Measurements from ENCODE around the gene OXER1. TPM values are rescaled to one million over a fixed set of nuclear protein-coding genes. Genes with fewer than 3 reads are reported as not detected.

Gene OXER1
- total and polyA plus RNA-seq, 7 experiments from 2014 or later, result 0.12 to 3.0 (median 0.36) TPM; not detected in 3

- intact Hi-C loops (cut with micrococcal nuclease), result no loop called here
- no peaks in the 10 kb centered on the region for H3K4me1 ChIP-seq (ENCODE audit: control insufficient read depth in 2 of 2, insufficient read depth in 2 of 2, low read length in 2 of 2)
- no peaks in the 10 kb centered on the region for H3K36me3 ChIP-seq (ENCODE audit: control insufficient read depth in 2 of 3, insufficient read depth in 3 of 3, low read length in 3 of 3)
- peak overlapping the region in 1 of 10 donors; percentile 44 for H3K4me3 Mint-ChIP-seq
- H3K4me1 Mint-ChIP-seq, result peaks cover 0 to 12% (median 0%) of the 10 kb centered on the region in 7 donors
- CTCF ChIA-PET, result no interaction called here
- peaks cover 0 to 4% (median 0%) of the 10 kb centered on the region in 11 donors for H3K9me3 Mint-ChIP-seq
- H3K27ac Mint-ChIP-seq, result peak overlapping the region in 2 of 9 donors; percentile 42 to 55
- no peaks in the 10 kb centered on the region for H3K27me3 Mint-ChIP-seq
- peaks cover 0 to 41% (median 14%) of the 10 kb centered on the region in 5 donors for H3K36me3 Mint-ChIP-seq
- POLR2A ChIA-PET, result no interaction called here
- DNase-seq (no peak), ATAC-seq (no peak)
- H3K27ac ChIP-seq (ENCODE audit: low read depth, low read length), result no peak overlapping the region
- H3K4me3 ChIP-seq (ENCODE audit: low read length), result no peak overlapping the region
- no peaks in the 10 kb centered on the region for H3K9me3 ChIP-seq (ENCODE audit: control insufficient read depth in 2 of 3, low read length in 3 of 3)
- no peaks in the 10 kb centered on the region for H3K27me3 ChIP-seq (ENCODE audit: control insufficient read depth in 2 of 2, insufficient read depth in 2 of 2, low read length in 2 of 2)
Measured at GRCh38 chr2:42761554-42761953, 2.4 kb downstream of the OXER1 start.

GRCh38 chr2:42758751-42759150 is 5.2 kb downstream of the OXER1 start:
- H3K27me3 ChIP-seq (ENCODE audit: control insufficient read depth in 2 of 2, insufficient read depth in 2 of 2, low read length in 2 of 2), result no peaks in the 10 kb centered on the region
- Mint-ChIP-seq H3K9me3 (peaks cover 0 to 4% (median 0%) of the 10 kb centered on the region in 11 donors), H3K4me1 (peaks cover 0 to 12% (median 3%) of the 10 kb centered on the region in 7 donors), H3K4me3 (no peak overlapping the region), H3K27me3 (no peaks in the 10 kb centered on the region), H3K27ac (peak overlapping the region in 1 of 9 donors; percentile 1), H3K36me3 (peaks cover 3 to 51% (median 14%) of the 10 kb centered on the region in 5 donors)
- ChIA-PET POLR2A (no interaction called here), CTCF (interaction anchor here (0.6 kb wide), 1 partner anchor 328 kb away, joined by 5 read pairs; no protein-coding TSS in a partner anchor)
- H3K9me3 ChIP-seq (ENCODE audit: control insufficient read depth in 2 of 3, low read length in 3 of 3), result no peaks in the 10 kb centered on the region
- H3K4me1 ChIP-seq (ENCODE audit: control insufficient read depth in 2 of 2, insufficient read depth in 2 of 2, low read length in 2 of 2), result no peaks in the 10 kb centered on the region
- ATAC-seq (no peak), DNase-seq (no peak)
- no peak overlapping the region for H3K4me3 ChIP-seq (ENCODE audit: low read length)
- H3K27ac ChIP-seq (ENCODE audit: low read depth, low read length), result no peak overlapping the region
- intact Hi-C loops (cut with micrococcal nuclease), result no loop called here
- H3K36me3 ChIP-seq (ENCODE audit: control insufficient read depth in 2 of 3, insufficient read depth in 3 of 3, low read length in 3 of 3), result peaks cover 0 to 13% (median 0%) of the 10 kb centered on the region in 3 experiments

- H3K27me3 Mint-ChIP-seq, result no peaks in the 10 kb centered on the region
- Histone ChIP-seq H3K9me3 (ENCODE audit: control insufficient read depth in 2 of 3, low read length in 3 of 3) (no peaks in the 10 kb centered on the region), H3K4me1 (ENCODE audit: control insufficient read depth in 2 of 2, insufficient read depth in 2 of 2, low read length in 2 of 2) (no peaks in the 10 kb centered on the region), H3K27me3 (ENCODE audit: control insufficient read depth in 2 of 2, insufficient read depth in 2 of 2, low read length in 2 of 2) (no peaks in the 10 kb centered on the region), H3K27ac (ENCODE audit: low read depth, low read length) (no peak overlapping the region), H3K4me3 (ENCODE audit: low read length) (no peak overlapping the region), H3K36me3 (ENCODE audit: control insufficient read depth in 2 of 3, insufficient read depth in 3 of 3, low read length in 3 of 3) (peaks cover 0 to 17% (median 0%) of the 10 kb centered on the region in 3 experiments)
- H3K36me3 Mint-ChIP-seq, result peaks cover 3 to 55% (median 14%) of the 10 kb centered on the region in 5 donors
- H3K4me1 Mint-ChIP-seq, result peaks cover 0 to 12% (median 3%) of the 10 kb centered on the region in 7 donors
- DNase-seq (no peak), ATAC-seq (no peak)
- ChIA-PET CTCF (interaction anchor here (0.6 kb wide), 1 partner anchor 327 kb away, joined by 5 read pairs; no protein-coding TSS in a partner anchor), POLR2A (interaction anchor here (0.7 kb wide), 1 partner anchor 35 kb away, joined by 3 read pairs; no protein-coding TSS in a partner anchor)
- H3K27ac Mint-ChIP-seq, result no peak overlapping the region
- no peak overlapping the region for H3K4me3 Mint-ChIP-seq
- peaks cover 0 to 5% (median 0%) of the 10 kb centered on the region in 11 donors for H3K9me3 Mint-ChIP-seq
- intact Hi-C loops (cut with micrococcal nuclease), result no loop called here
Measured at GRCh38 chr2:42757981-42758740, 5.8 kb downstream of the OXER1 start.

GRCh38 chr2:42756966-42757513 is 6.9 kb downstream of the OXER1 start:
- Histone ChIP-seq H3K27ac (ENCODE audit: low read depth, low read length) (no peak overlapping the region), H3K36me3 (ENCODE audit: control insufficient read depth in 2 of 3, insufficient read depth in 3 of 3, low read length in 3 of 3) (peaks cover 0 to 20% (median 0%) of the 10 kb centered on the region in 3 experiments), H3K4me1 (ENCODE audit: control insufficient read depth in 2 of 2, insufficient read depth in 2 of 2, low read length in 2 of 2) (no peaks in the 10 kb centered on the region), H3K9me3 (ENCODE audit: control insufficient read depth in 2 of 3, low read length in 3 of 3) (no peaks in the 10 kb centered on the region), H3K27me3 (ENCODE audit: control insufficient read depth in 2 of 2, insufficient read depth in 2 of 2, low read length in 2 of 2) (no peaks in the 10 kb centered on the region), H3K4me3 (ENCODE audit: low read length) (no peak overlapping the region)
- ChIA-PET POLR2A (no interaction called here), CTCF (no interaction called here)
- Mint-ChIP-seq H3K27ac (peak overlapping the region in 1 of 9 donors; percentile 36), H3K27me3 (no peaks in the 10 kb centered on the region), H3K36me3 (peaks cover 3 to 61% (median 15%) of the 10 kb centered on the region in 5 donors), H3K9me3 (peaks cover 0 to 5% (median 0%) of the 10 kb centered on the region in 11 donors), H3K4me1 (peaks cover 0 to 19% (median 5%) of the 10 kb centered on the region in 7 donors), H3K4me3 (no peak overlapping the region)
- DNase-seq, result no peak
- ATAC-seq, result no peak
- intact Hi-C loops (cut with micrococcal nuclease), result no loop called here

- Mint-ChIP-seq H3K4me1 (peaks cover 0 to 19% (median 5%) of the 10 kb centered on the region in 7 donors), H3K9me3 (peaks cover 0 to 3% (median 0%) of the 10 kb centered on the region in 11 donors), H3K4me3 (no peak overlapping the region), H3K36me3 (peaks cover 3 to 65% (median 15%) of the 10 kb centered on the region in 5 donors), H3K27ac (no peak overlapping the region), H3K27me3 (no peaks in the 10 kb centered on the region)
- H3K27me3 ChIP-seq (ENCODE audit: control insufficient read depth in 2 of 2, insufficient read depth in 2 of 2, low read length in 2 of 2), result no peaks in the 10 kb centered on the region
- POLR2A ChIA-PET, result no interaction called here
- DNase-seq, result no peak
- no peaks in the 10 kb centered on the region for H3K9me3 ChIP-seq (ENCODE audit: control insufficient read depth in 2 of 3, low read length in 3 of 3)
- H3K36me3 ChIP-seq (ENCODE audit: control insufficient read depth in 2 of 3, insufficient read depth in 3 of 3, low read length in 3 of 3), result peaks cover 0 to 20% (median 0%) of the 10 kb centered on the region in 3 experiments
- ATAC-seq, result no peak
- intact Hi-C loops (cut with micrococcal nuclease), result no loop called here
- no peak overlapping the region for H3K27ac ChIP-seq (ENCODE audit: low read depth, low read length)
- CTCF ChIA-PET, result no interaction called here
- H3K4me1 ChIP-seq (ENCODE audit: control insufficient read depth in 2 of 2, insufficient read depth in 2 of 2, low read length in 2 of 2), result no peaks in the 10 kb centered on the region
- no peak overlapping the region for H3K4me3 ChIP-seq (ENCODE audit: low read length)
Measured at GRCh38 chr2:42756150-42756775, 7.7 kb downstream of the OXER1 start.

GRCh38 chr2:42755191-42755880 is 8.6 kb downstream of the OXER1 start:
- Histone ChIP-seq H3K27ac (ENCODE audit: low read depth, low read length) (no peak overlapping the region), H3K4me3 (ENCODE audit: low read length) (no peak overlapping the region), H3K4me1 (ENCODE audit: control insufficient read depth in 2 of 2, insufficient read depth in 2 of 2, low read length in 2 of 2) (no peaks in the 10 kb centered on the region), H3K36me3 (ENCODE audit: control insufficient read depth in 2 of 3, insufficient read depth in 3 of 3, low read length in 3 of 3) (peaks cover 0 to 20% (median 0%) of the 10 kb centered on the region in 3 experiments), H3K27me3 (ENCODE audit: control insufficient read depth in 2 of 2, insufficient read depth in 2 of 2, low read length in 2 of 2) (no peaks in the 10 kb centered on the region), H3K9me3 (ENCODE audit: control insufficient read depth in 2 of 3, low read length in 3 of 3) (no peaks in the 10 kb centered on the region)
- Mint-ChIP-seq H3K36me3 (peaks cover 5 to 67% (median 14%) of the 10 kb centered on the region in 5 donors), H3K9me3 (peaks cover 0 to 3% (median 0%) of the 10 kb centered on the region in 11 donors), H3K27me3 (no peaks in the 10 kb centered on the region), H3K4me3 (no peak overlapping the region), H3K27ac (peak overlapping the region in 1 of 9 donors; percentile 62), H3K4me1 (peaks cover 0 to 22% (median 5%) of the 10 kb centered on the region in 7 donors)
- intact Hi-C loops (cut with micrococcal nuclease), result no loop called here
- ATAC-seq (peak; percentile 16), DNase-seq (no peak)
- ChIA-PET CTCF (interaction anchor here (0.7 kb wide), 1 partner anchor 904 kb away, joined by 3 read pairs; no protein-coding TSS in a partner anchor), POLR2A (no interaction called here)

Data from naive thymus-derived CD4-positive, alpha-beta T cell (primary cell).